HCT116 (cell line): ENCODE results near the gene PSMD3. TPM values are rescaled to one million over a fixed set of nuclear protein-coding genes. Genes with fewer than 3 reads are reported as not detected.

Experiments used
- ATAC-seq: fragments of 200-7000 bp; cut with Tn5 transposase; 2 replicates; pipeline ENCODE4 v1.9.1; 2020; ENCODE audit warnings: mild to moderate bottlenecking, moderate library complexity
- BruUV-seq: library from RNA; stranded (reverse); fragments of 400-500 nt; replicated peaks from 2 replicates; lab custom pipeline; 2021; lab: Mats Ljungman, UMichigan
- CTCF ChIA-PET: fragments of 300-600 bp; sonication (Branson Sonifier 250); formaldehyde crosslinking; loops from one replicate; lab custom pipeline; 2021; ENCODE audit warnings: antibody characterized with exemption; lab: Charles Lee
- POLR2A ChIA-PET: fragments of 300-600, 350-600 bp; sonication (Branson Sonifier 250); formaldehyde crosslinking; loops from one replicate; lab custom pipeline; 2021; ENCODE audit warnings: antibody characterized with exemption; lab: Charles Lee
- RAD21 ChIA-PET, 2 experiments: fragments of 300-600 bp; sonication (Branson Sonifier 250); formaldehyde crosslinking; loops; one replicate each; lab custom pipeline; 2023; ENCODE audit warnings: low total read pairs in 2 of 2; ENCODE audit not compliant: uncharacterized antibody in 2 of 2, unreplicated experiment in 2 of 2, low non-redundant PET in 1 of 2; lab: Charles Lee
- DNase-seq: peaks from one replicate; pipeline ENCODE4 v3.0.0-alpha.2; 2010; ENCODE audit warnings: low read depth, low spot score
- H2AFZ ChIP-seq: fragments of 200-600 bp; shearing (Covaris generic), sonication (generic); 2 replicates; pipeline ENCODE4 v1.6.1; 2017; ENCODE audit warnings: low read depth, mixed run types, mixed read lengths, antibody characterized with exemption, low read length; ENCODE audit not compliant: poor library complexity, severe bottlenecking
- H3K27ac ChIP-seq: 2 replicates; pipeline ENCODE4 v1.5.1; 2012; ENCODE audit warnings: low read depth, low read length
- H3K27me3 ChIP-seq: fragments of 200-600 bp; sonication (generic); 2 replicates; pipeline ENCODE4 v1.6.1; 2016; ENCODE audit warnings: mixed run types, low read length, mixed read lengths; ENCODE audit not compliant: insufficient read depth
- H3K36me3 ChIP-seq, 2 experiments: fragments of 200-500 bp in 1 of 2; fragments of 200-600 bp in 1 of 2; sonication (Bioruptor generic) in 1 of 2; sonication (generic) in 1 of 2; 2 replicates each; pipeline versions ENCODE4 v1.5.1 to v1.6.1; 2014 to 2016; ENCODE audit warnings: low read length in 2 of 2, inconsistent platforms in 1 of 2, mixed read lengths in 1 of 2, mixed run types in 1 of 2; ENCODE audit not compliant: insufficient read depth in 2 of 2, control insufficient read depth in 1 of 2
- H3K4me1 ChIP-seq, 2 experiments: fragments of 200-600 bp in 1 of 2; sonication (generic) in 1 of 2; 2 replicates each; pipeline versions ENCODE4 v1.5.1 to v1.6.1; 2012 to 2017; ENCODE audit warnings: low read length in 2 of 2, inconsistent platforms in 1 of 2, mild to moderate bottlenecking in 1 of 2, mixed read lengths in 1 of 2, mixed run types in 1 of 2, moderate library complexity in 1 of 2; ENCODE audit not compliant: insufficient read depth in 2 of 2, control insufficient read depth in 1 of 2
- H3K4me2 ChIP-seq: fragments of 200-600 bp; sonication (generic); 2 replicates; pipeline ENCODE4 v1.6.1; 2017; ENCODE audit warnings: mixed run types, low read length, mixed read lengths
- H3K4me3 ChIP-seq, 2 experiments: fragments of 200-600 bp in 1 of 2; sonication (generic) in 1 of 2; replicated peaks in 1 of 2; 2 replicates each; pipeline ENCODE4 v1.5.1; 2011 to 2016; ENCODE audit warnings: low read length in 2 of 2, control low read depth in 1 of 2, low read depth in 1 of 2, mild to moderate bottlenecking in 1 of 2, mixed read lengths in 1 of 2, mixed run types in 1 of 2
- H3K79me2 ChIP-seq: fragments of 200-600 bp; sonication (generic); 2 replicates; pipeline ENCODE4 v1.6.1; 2017; ENCODE audit warnings: mild to moderate bottlenecking, mixed run types, low read length, moderate library complexity, mixed read lengths; ENCODE audit not compliant: insufficient read depth
- H3K9ac ChIP-seq: fragments of 200-600 bp; sonication (generic); 2 replicates; pipeline ENCODE4 v1.6.1; 2016; ENCODE audit warnings: low read length, mixed read lengths
- H3K9me2 ChIP-seq: fragments of 200-600 bp; sonication (generic), shearing (Covaris generic); 2 replicates; pipeline ENCODE4 v1.6.1; 2017; ENCODE audit warnings: mixed run types, mild to moderate bottlenecking, moderate library complexity; ENCODE audit not compliant: insufficient read depth
- H3K9me3 ChIP-seq, 2 experiments: fragments of 200-500 bp in 1 of 2; fragments of 200-600 bp in 1 of 2; sonication (Bioruptor generic) in 1 of 2; sonication (generic) in 1 of 2; 2 replicates each; pipeline ENCODE4 v1.6.1; 2014 to 2017; ENCODE audit warnings: low read length in 2 of 2, mixed read lengths in 2 of 2, inconsistent platforms in 1 of 2, low read depth in 1 of 2, mild to moderate bottlenecking in 1 of 2, mixed run types in 1 of 2, moderate library complexity in 1 of 2; ENCODE audit not compliant: control insufficient read depth in 1 of 2, insufficient read depth in 1 of 2
- H4K20me1 ChIP-seq: fragments of 200-600 bp; sonication (generic), shearing (Covaris generic); 2 replicates; pipeline ENCODE4 v1.6.1; 2017; ENCODE audit warnings: mixed run types, mild to moderate bottlenecking, moderate library complexity; ENCODE audit not compliant: insufficient read depth
- CBX3 ChIP-seq: IDR thresholded peaks from 2 replicates; pipeline ENCODE4 v1.6.1; 2012; ENCODE audit warnings: low read depth
- ELF1 ChIP-seq: IDR thresholded peaks from 2 replicates; pipeline ENCODE4 v1.6.1; 2012; ENCODE audit warnings: low read depth, borderline replicate concordance
- EZH2 ChIP-seq: fragments of 200-600 bp; sonication (generic); IDR thresholded peaks from 2 replicates; pipeline ENCODE4 v1.6.1; 2017; ENCODE audit warnings: antibody characterized with exemption, mixed run types
- EZH2phosphoT487 ChIP-seq: fragments of 200-600 bp; IDR thresholded peaks from 2 replicates; pipeline ENCODE4 v1.6.1; 2018; ENCODE audit warnings: antibody characterized with exemption, borderline replicate concordance
- JUND ChIP-seq: IDR thresholded peaks from 2 replicates; pipeline ENCODE4 v1.6.1; 2012
- POLR2A ChIP-seq: IDR thresholded peaks from 2 replicates; pipeline ENCODE4 v1.7.0; 2011; ENCODE audit warnings: borderline replicate concordance; ENCODE audit not compliant: insufficient read depth, insufficient read length; ENCODE audit errors: extremely low read depth
- RAD21 ChIP-seq: IDR thresholded peaks from 2 replicates; pipeline ENCODE4 v1.6.1; 2012; ENCODE audit warnings: low read depth, mild to moderate bottlenecking
- SIN3A ChIP-seq: IDR thresholded peaks from 2 replicates; pipeline ENCODE4 v1.6.1; 2012; ENCODE audit warnings: low read depth
- SRF ChIP-seq: IDR thresholded peaks from 2 replicates; pipeline ENCODE4 v1.6.1; 2012; ENCODE audit warnings: low read depth
- TCF7L2 ChIP-seq: IDR thresholded peaks from 2 replicates; pipeline ENCODE4 v1.7.0; 2011; ENCODE audit warnings: borderline replicate concordance, inconsistent platforms; ENCODE audit not compliant: insufficient read depth, insufficient read length; ENCODE audit errors: extremely low read depth
- YY1 ChIP-seq: IDR thresholded peaks from 2 replicates; pipeline ENCODE4 v1.6.1; 2011; ENCODE audit warnings: low read length, low read depth, moderate library complexity, mild to moderate bottlenecking; ENCODE audit not compliant: insufficient replicate concordance; ENCODE audit errors: extremely low read depth
- intact Hi-C: fragments of 100-400 bp; cut with micrococcal nuclease; formaldehyde crosslinking; loops from 2 replicates; pipeline ENCODE4 v1.10.0; 2022
- total RNA-seq: library from RNA; stranded (reverse); gene quantifications from one replicate; pipeline ENCODE4 v1.2.1, GENCODE V29; 2021; ENCODE audit not compliant: unreplicated experiment
- TF ChIP-seq, protein P1 (sequence below): IDR thresholded peaks from 2 replicates; pipeline ENCODE4 v1.6.1; 2011; ENCODE audit warnings: mild to moderate bottlenecking, low read length, moderate library complexity; ENCODE audit not compliant: insufficient replicate concordance; ENCODE audit errors: extremely low read depth
- TF ChIP-seq, protein P2 (sequence below), 3 experiments: fragments of 200-600 bp in 1 of 3; sonication (generic) in 1 of 3; IDR thresholded peaks in 2 of 3; conservative IDR thresholded peaks in 1 of 3; 2 replicates each; pipeline ENCODE4 v1.5.1; 2012 to 2017; ENCODE audit warnings: low read depth in 2 of 3, low read length in 2 of 3, antibody characterized with exemption in 1 of 3, borderline replicate concordance in 1 of 3, control low read depth in 1 of 3, mild to moderate bottlenecking in 1 of 3, mixed read lengths in 1 of 3, mixed run types in 1 of 3, moderate library complexity in 1 of 3; ENCODE audit not compliant: insufficient read depth in 1 of 3

PSMD3 gene
- total RNA-seq, 1 experiment from 2014 or later: 152 TPM

DNA sequence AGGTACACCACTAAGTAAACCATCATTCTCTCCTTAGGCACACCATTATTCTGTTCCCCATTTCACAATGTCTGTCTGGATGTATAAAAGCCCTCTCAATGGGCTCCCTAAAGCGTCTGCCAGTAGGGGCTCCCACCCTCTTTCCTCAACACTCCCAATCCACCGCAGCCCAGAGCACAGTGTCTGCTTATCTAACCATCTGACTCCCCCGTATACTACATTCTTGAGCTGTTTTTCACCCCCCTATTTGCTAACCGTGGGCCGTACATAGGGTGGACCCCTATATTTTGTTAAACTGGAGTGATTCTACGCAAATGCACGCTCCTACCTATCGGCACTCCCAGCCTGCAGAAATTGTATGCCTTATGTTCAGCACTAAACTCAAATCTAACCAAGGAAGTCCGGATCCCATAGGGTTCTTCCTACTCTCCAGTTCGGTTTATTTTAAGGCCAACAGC lies 685 bp upstream of the PSMD3 start:
- ATAC-seq (peak; percentile 46), DNase-seq (no peak)
- peak overlapping the region; percentile 47 for H3K27ac ChIP-seq
- ChIA-PET CTCF (interaction anchor here (0.6 to 1.4 kb wide), 11 partner anchors 11 to 748 kb away, joined by 3 to 15 read pairs (median 4); no protein-coding TSS in a partner anchor), RAD21 (interaction anchor here (1.0 to 1.1 kb wide), 2 partner anchors 21 to 53 kb away, joined by 3 to 5 read pairs; partner anchors contain the start of genes LRRC3C (in 1 of the 2) and ORMDL3 (in 1 of the 2)), POLR2A (interaction anchor here (0.7 to 1.1 kb wide), 5 partner anchors 15 to 119 kb away, joined by 3 to 6 read pairs (median 4); no protein-coding TSS in a partner anchor)
- peaks cover 15% of the 10 kb centered on the region; the same call in 1 of the 2 replicates for H4K20me1 ChIP-seq
- TF ChIP-seq ELF1 (no peak), SRF (no peak), POLR2A (peak; percentile 58), TCF7L2 (no peak), YY1 (no peak), JUND (no peak), EZH2phosphoT487 (no peak), EZH2 (no peak), CBX3 (no peak), SIN3A (no peak), RAD21 (no peak)
- TF ChIP-seq, protein P1, sequence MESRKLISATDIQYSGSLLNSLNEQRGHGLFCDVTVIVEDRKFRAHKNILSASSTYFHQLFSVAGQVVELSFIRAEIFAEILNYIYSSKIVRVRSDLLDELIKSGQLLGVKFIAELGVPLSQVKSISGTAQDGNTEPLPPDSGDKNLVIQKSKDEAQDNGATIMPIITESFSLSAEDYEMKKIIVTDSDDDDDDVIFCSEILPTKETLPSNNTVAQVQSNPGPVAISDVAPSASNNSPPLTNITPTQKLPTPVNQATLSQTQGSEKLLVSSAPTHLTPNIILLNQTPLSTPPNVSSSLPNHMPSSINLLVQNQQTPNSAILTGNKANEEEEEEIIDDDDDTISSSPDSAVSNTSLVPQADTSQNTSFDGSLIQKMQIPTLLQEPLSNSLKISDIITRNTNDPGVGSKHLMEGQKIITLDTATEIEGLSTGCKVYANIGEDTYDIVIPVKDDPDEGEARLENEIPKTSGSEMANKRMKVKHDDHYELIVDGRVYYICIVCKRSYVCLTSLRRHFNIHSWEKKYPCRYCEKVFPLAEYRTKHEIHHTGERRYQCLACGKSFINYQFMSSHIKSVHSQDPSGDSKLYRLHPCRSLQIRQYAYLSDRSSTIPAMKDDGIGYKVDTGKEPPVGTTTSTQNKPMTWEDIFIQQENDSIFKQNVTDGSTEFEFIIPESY: no peak
- TF ChIP-seq, protein P2, sequence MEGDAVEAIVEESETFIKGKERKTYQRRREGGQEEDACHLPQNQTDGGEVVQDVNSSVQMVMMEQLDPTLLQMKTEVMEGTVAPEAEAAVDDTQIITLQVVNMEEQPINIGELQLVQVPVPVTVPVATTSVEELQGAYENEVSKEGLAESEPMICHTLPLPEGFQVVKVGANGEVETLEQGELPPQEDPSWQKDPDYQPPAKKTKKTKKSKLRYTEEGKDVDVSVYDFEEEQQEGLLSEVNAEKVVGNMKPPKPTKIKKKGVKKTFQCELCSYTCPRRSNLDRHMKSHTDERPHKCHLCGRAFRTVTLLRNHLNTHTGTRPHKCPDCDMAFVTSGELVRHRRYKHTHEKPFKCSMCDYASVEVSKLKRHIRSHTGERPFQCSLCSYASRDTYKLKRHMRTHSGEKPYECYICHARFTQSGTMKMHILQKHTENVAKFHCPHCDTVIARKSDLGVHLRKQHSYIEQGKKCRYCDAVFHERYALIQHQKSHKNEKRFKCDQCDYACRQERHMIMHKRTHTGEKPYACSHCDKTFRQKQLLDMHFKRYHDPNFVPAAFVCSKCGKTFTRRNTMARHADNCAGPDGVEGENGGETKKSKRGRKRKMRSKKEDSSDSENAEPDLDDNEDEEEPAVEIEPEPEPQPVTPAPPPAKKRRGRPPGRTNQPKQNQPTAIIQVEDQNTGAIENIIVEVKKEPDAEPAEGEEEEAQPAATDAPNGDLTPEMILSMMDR (IDR thresholded peaks at IDR 0.05 in 2 of 3, conservative IDR thresholded peaks at IDR 0.05 in 1 of 3; ENCODE audit: borderline replicate concordance in 1 of 3, insufficient read depth in 1 of 3, low read depth in 2 of 3, low read length in 2 of 3): 0 out of 6 replicates have a peak, but pooled peaks of 1 of the 3 experiments have one; percentile 17
- no peaks in the 10 kb centered on the region for H3K9me2 ChIP-seq
- peak overlapping the region; percentile 83 for H2AFZ ChIP-seq
- H3K9ac ChIP-seq: peak overlapping the region; percentile 98
- peak overlapping the region; percentile 96 for H3K4me2 ChIP-seq
- no TSS peak for BruUV-seq
- H3K36me3 ChIP-seq: peaks cover 8 to 13% of the 10 kb centered on the region in 2 experiments; a peak in 3 of 4 replicates
- H3K4me3 ChIP-seq: peak overlapping the region; percentile 52 to 100
- no peaks in the 10 kb centered on the region for H3K27me3 ChIP-seq
- H3K9me3 ChIP-seq: no peaks in the 10 kb centered on the region
- intact Hi-C loops: loop anchor here (1.0 to 5.0 kb wide), 4 partner anchors 27 to 358 kb away; no protein-coding TSS in a partner anchor
- peaks cover 41% of the 10 kb centered on the region for H3K79me2 ChIP-seq
- H3K4me1 ChIP-seq: peaks cover 13 to 25% of the 10 kb centered on the region in 2 experiments; a peak in 3 of 4 replicates
